Immature natural killer cell (primary cell): ENCODE data around the gene FMN2. TPM values are rescaled to one million over a fixed set of nuclear protein-coding genes. Genes with fewer than 3 reads are reported as not detected.
A peak's percentile ranks its signal among the peaks of the same experiment; 100 is the strongest.

Source experiments
- DNase-seq, 3 donors: peaks; one replicate each; pipeline ENCODE4 v3.0.0; 2022; ENCODE audit warnings: mixed read lengths in 1 of 3
- H3K27ac Mint-ChIP-seq, 6 donors: one replicate each; pipeline ENCODE4 v1.8.0; 2020; ENCODE audit warnings: mixed read lengths in 6 of 6, mild to moderate bottlenecking in 5 of 6, inconsistent platforms in 4 of 6, moderate library complexity in 3 of 6
- H3K27me3 Mint-ChIP-seq, 3 donors: one replicate each; pipeline ENCODE4 v1.8.0; 2020 to 2021; ENCODE audit warnings: low read depth in 3 of 3, mild to moderate bottlenecking in 3 of 3, mixed read lengths in 3 of 3, moderate library complexity in 3 of 3, inconsistent platforms in 1 of 3
- H3K36me3 Mint-ChIP-seq, 3 donors: one replicate each; pipeline ENCODE4 v1.8.0; 2020; ENCODE audit warnings: mixed read lengths in 3 of 3, inconsistent platforms in 2 of 3, mild to moderate bottlenecking in 2 of 3
- H3K4me1 Mint-ChIP-seq, 2 donors: one replicate each; pipeline ENCODE4 v1.8.0; 2020; ENCODE audit warnings: inconsistent platforms in 2 of 2, mild to moderate bottlenecking in 2 of 2, mixed read lengths in 2 of 2, moderate library complexity in 1 of 2
- H3K4me3 Mint-ChIP-seq, 5 donors: one replicate each; pipeline ENCODE4 v1.8.0; 2020; ENCODE audit warnings: mild to moderate bottlenecking in 5 of 5, mixed read lengths in 5 of 5, inconsistent platforms in 3 of 5, moderate library complexity in 3 of 5
- H3K9me3 Mint-ChIP-seq, 6 donors: one replicate each; pipeline ENCODE4 v1.8.0; 2020; ENCODE audit warnings: mild to moderate bottlenecking in 6 of 6, mixed read lengths in 6 of 6, inconsistent platforms in 4 of 6, moderate library complexity in 3 of 6
- polyA plus RNA-seq, 3 donors: library from polyadenylated mRNA; unstranded; fragments of 300-500 nt; fragmentation: Illumina TruSeq; gene quantifications; one replicate each; pipeline ENCODE4 v1.2.3, GENCODE V29; 2021

FMN2 gene
- polyA plus RNA-seq, 3 donors from 2014 or later: not detected

- Mint-ChIP-seq H3K9me3 (peaks cover 0 to 4% (median 0%) of the 10 kb centered on the region in 6 donors), H3K27me3 (peaks cover 3 to 6% (median 3%) of the 10 kb centered on the region in 3 donors), H3K4me3 (no peak overlapping the region), H3K36me3 (no peaks in the 10 kb centered on the region), H3K4me1 (no peaks in the 10 kb centered on the region), H3K27ac (no peak overlapping the region)
- DNase-seq: no peak
These were observed 42.9 kb downstream of the FMN2 start for GRCh38 chr1:240134596-240134995.

DNA sequence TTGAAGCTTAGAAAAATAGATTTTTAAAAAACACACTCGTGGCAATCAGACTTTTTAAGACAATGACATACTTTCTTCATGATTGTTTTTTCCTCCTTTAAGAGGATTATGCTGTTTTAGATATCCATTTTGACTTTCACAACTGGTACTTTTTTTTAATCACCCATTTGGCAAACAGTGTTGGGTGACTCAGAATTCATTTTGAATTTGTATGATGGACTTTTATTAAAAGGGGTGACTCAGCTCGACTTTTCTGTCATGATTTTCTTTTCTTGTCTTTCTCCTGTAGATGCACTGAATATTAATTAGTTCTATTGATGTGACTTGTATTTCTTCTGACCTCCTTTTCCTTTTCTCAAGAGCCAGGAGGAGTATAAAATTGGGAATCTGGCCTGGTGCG lies 44.7 kb downstream of the FMN2 start:
- Mint-ChIP-seq H3K4me3 (no peak overlapping the region), H3K27me3 (peaks cover 3% of the 10 kb centered on the region in 3 donors), H3K4me1 (no peaks in the 10 kb centered on the region), H3K9me3 (peaks cover 0 to 4% (median 0%) of the 10 kb centered on the region in 6 donors), H3K27ac (no peak overlapping the region), H3K36me3 (no peaks in the 10 kb centered on the region)
- DNase-seq: no peak

DNA sequence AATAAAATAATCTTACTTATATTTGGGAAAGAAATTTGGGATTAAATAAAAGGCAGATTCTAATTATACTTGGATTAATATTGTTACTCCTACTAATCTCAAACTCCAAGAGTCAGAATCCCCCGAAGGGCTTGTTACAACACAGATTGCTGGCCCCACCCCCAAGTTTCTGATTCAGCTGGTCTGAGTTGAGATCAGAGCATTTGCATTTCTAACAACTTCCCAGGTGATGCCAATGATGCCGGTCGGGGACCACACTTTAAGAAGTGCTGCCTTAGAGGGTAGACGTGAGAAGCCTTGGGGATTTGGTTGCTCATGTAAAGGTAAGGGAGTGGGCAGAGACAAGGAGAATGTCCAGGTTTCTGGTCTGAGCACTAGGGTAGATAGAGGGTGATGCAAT lies 47.2 kb downstream of the FMN2 start:
- Mint-ChIP-seq H3K27me3 (peaks cover 0 to 3% (median 3%) of the 10 kb centered on the region in 3 donors), H3K4me3 (no peak overlapping the region), H3K36me3 (no peaks in the 10 kb centered on the region), H3K4me1 (no peaks in the 10 kb centered on the region), H3K9me3 (peaks cover 0 to 6% (median 0%) of the 10 kb centered on the region in 6 donors), H3K27ac (no peak overlapping the region)
- no peak for DNase-seq

DNA sequence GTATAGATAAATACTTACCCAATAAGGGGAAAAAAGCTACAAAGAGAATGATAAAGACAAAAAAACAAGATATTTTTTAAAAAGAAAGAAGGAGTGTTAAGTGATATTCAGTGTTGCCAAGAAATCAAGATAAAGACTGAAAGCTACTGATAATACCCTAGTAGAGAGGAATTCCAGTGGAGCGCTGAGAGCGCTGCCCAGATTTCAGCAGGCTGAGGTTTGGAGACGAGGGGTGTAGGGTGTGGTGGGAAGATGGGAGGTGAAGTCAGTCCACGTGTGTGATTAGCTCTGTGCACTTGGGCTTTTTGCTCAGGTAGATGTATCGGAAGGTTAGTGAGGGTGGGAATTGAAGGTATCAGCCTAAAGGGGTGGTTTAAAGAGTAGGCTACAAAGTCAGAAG lies 47.8 kb downstream of the FMN2 start:
- Mint-ChIP-seq H3K36me3 (no peaks in the 10 kb centered on the region), H3K9me3 (peaks cover 0 to 6% (median 0%) of the 10 kb centered on the region in 6 donors), H3K4me3 (no peak overlapping the region), H3K27me3 (peaks cover 0 to 3% (median 3%) of the 10 kb centered on the region in 3 donors), H3K27ac (no peak overlapping the region), H3K4me1 (no peaks in the 10 kb centered on the region)
- DNase-seq: no peak

DNA sequence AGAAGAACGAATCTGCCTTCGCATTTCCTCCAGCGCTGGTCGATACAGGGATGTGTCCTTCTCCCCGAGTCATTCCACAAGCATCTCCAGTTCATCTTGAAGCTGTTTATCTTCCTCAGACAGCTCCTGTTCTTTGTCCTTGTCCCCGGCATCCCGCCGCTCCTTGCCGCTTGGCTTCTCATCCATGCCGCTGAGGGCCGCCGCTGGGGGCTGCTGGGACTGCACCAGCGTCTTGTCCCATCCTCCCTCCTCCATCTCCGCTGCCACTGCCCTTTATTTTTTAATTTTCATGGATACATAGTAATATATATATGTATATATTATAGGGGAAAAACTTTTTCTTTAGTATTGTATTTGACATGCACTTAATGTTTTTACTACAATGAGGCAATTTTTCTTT lies 53.4 kb downstream of the FMN2 start:
- H3K36me3 Mint-ChIP-seq: no peaks in the 10 kb centered on the region
- no peak for DNase-seq
- no peak overlapping the region for H3K27ac Mint-ChIP-seq
- H3K9me3 Mint-ChIP-seq: peaks cover 0 to 3% (median 0%) of the 10 kb centered on the region in 6 donors
- H3K27me3 Mint-ChIP-seq: no peaks in the 10 kb centered on the region
- H3K4me1 Mint-ChIP-seq: peaks cover 4 to 10% of the 10 kb centered on the region in 2 donors
- no peak overlapping the region for H3K4me3 Mint-ChIP-seq

GRCh38 chr1:240148333-240148732 lies 56.6 kb downstream of the FMN2 start:
- peaks cover 0 to 4% (median 0%) of the 10 kb centered on the region in 6 donors for H3K9me3 Mint-ChIP-seq
- DNase-seq: no peak
- H3K4me3 Mint-ChIP-seq: no peak overlapping the region
- H3K36me3 Mint-ChIP-seq: no peaks in the 10 kb centered on the region
- peaks cover 0 to 1% (median 0%) of the 10 kb centered on the region in 3 donors for H3K27me3 Mint-ChIP-seq
- H3K4me1 Mint-ChIP-seq: peaks cover 25 to 42% of the 10 kb centered on the region in 2 donors
- H3K27ac Mint-ChIP-seq: no peak overlapping the region

GRCh38 chr1:240149484-240150094 lies 57.9 kb downstream of the FMN2 start:
- no peak for DNase-seq
- no peaks in the 10 kb centered on the region for H3K36me3 Mint-ChIP-seq
- H3K4me1 Mint-ChIP-seq: peaks cover 25 to 43% of the 10 kb centered on the region in 2 donors
- peaks cover 0 to 3% (median 0%) of the 10 kb centered on the region in 6 donors for H3K9me3 Mint-ChIP-seq
- no peak overlapping the region for H3K27ac Mint-ChIP-seq
- H3K27me3 Mint-ChIP-seq: peaks cover 0 to 1% (median 0%) of the 10 kb centered on the region in 3 donors
- H3K4me3 Mint-ChIP-seq: peak overlapping the region in 1 of 5 donors; percentile 56

GRCh38 chr1:240151136-240151735 lies 59.6 kb downstream of the FMN2 start:
- Mint-ChIP-seq H3K27me3 (peaks cover 0 to 1% (median 0%) of the 10 kb centered on the region in 3 donors), H3K9me3 (peaks cover 0 to 3% (median 0%) of the 10 kb centered on the region in 6 donors)

GRCh38 chr1:240152611-240153297 lies 61.1 kb downstream of the FMN2 start:
- Mint-ChIP-seq H3K9me3 (peaks cover 0 to 3% (median 0%) of the 10 kb centered on the region in 6 donors), H3K36me3 (no peaks in the 10 kb centered on the region), H3K27ac (no peak overlapping the region), H3K4me1 (peaks cover 25 to 43% of the 10 kb centered on the region in 2 donors), H3K4me3 (no peak overlapping the region), H3K27me3 (peaks cover 0 to 1% (median 0%) of the 10 kb centered on the region in 3 donors)
- no peak for DNase-seq

More at GRCh38 chr1:240151136-240151735, 59.6 kb downstream of the FMN2 start:
- H3K27ac Mint-ChIP-seq: peak overlapping the region in 1 of 6 donors; percentile 25
- H3K36me3 Mint-ChIP-seq: no peaks in the 10 kb centered on the region
- DNase-seq: peak; percentile 37 to 44 (median 44)
- peaks cover 25 to 43% of the 10 kb centered on the region in 2 donors for H3K4me1 Mint-ChIP-seq
- H3K4me3 Mint-ChIP-seq: peak overlapping the region in 4 of 5 donors; percentile 22 to 56 (median 30)

- no peak overlapping the region for H3K4me3 Mint-ChIP-seq
- H3K27ac Mint-ChIP-seq: no peak overlapping the region
- DNase-seq: no peak
- no peaks in the 10 kb centered on the region for H3K36me3 Mint-ChIP-seq
- peaks cover 18 to 28% of the 10 kb centered on the region in 2 donors for H3K4me1 Mint-ChIP-seq
- peaks cover 0 to 10% (median 0%) of the 10 kb centered on the region in 6 donors for H3K9me3 Mint-ChIP-seq
- H3K27me3 Mint-ChIP-seq: peaks cover 0 to 1% (median 0%) of the 10 kb centered on the region in 3 donors
These were observed 63.9 kb downstream of the FMN2 start for GRCh38 chr1:240155605-240156004.

DNA sequence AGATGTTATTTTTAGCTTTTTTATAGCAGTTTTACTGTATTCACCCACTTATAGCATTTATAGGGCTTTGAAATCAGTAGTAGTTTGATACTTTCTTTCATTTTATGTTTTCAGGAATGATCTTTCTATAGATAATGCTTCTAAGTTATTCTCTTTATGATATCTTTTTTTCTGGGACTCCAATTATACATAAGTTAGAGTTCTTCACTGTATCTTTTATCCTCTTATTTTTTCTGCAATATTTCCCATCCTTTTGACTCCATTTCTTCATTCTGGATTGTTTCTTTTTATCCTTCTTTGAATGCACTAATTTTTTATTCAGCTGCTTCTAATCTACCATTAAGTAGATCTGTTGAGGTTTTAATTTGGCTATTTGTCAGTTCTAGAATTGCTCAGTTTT lies 73.1 kb downstream of the FMN2 start:
- no peak for DNase-seq
- Mint-ChIP-seq H3K27ac (no peak overlapping the region), H3K4me3 (no peak overlapping the region), H3K9me3 (peaks cover 0 to 6% (median 3%) of the 10 kb centered on the region in 6 donors), H3K4me1 (no peaks in the 10 kb centered on the region), H3K36me3 (no peaks in the 10 kb centered on the region), H3K27me3 (no peaks in the 10 kb centered on the region)

- Mint-ChIP-seq H3K4me1 (no peaks in the 10 kb centered on the region), H3K27me3 (no peaks in the 10 kb centered on the region), H3K4me3 (no peak overlapping the region), H3K9me3 (peaks cover 0 to 6% (median 1%) of the 10 kb centered on the region in 6 donors), H3K36me3 (no peaks in the 10 kb centered on the region), H3K27ac (no peak overlapping the region)
- DNase-seq: no peak
These were observed 77.5 kb downstream of the FMN2 start for GRCh38 chr1:240169188-240169587.

DNA sequence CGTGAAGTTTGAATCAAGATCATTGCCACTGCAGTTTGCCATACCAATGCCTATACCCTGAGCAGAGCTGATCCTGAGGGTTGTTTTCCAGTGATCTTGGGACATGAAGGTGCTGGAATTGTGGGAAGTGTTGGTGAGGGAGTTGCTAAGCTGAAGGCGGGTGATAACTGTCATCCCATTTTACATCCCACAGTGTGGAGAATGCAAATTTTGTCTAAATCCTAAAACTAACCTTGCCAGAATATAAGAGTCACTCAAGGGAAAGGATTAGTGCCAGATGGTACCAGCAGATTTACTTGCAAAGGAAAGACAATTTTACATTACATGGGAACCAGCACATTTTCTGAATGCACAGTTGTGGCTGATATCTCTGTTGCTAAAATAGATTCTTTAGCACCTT lies 78.6 kb downstream of the FMN2 start:
- Mint-ChIP-seq H3K4me3 (no peak overlapping the region), H3K36me3 (no peaks in the 10 kb centered on the region), H3K4me1 (no peaks in the 10 kb centered on the region), H3K27ac (peak overlapping the region in 1 of 6 donors; percentile 3), H3K9me3 (peaks cover 0 to under 1% (median 0%) of the 10 kb centered on the region in 6 donors), H3K27me3 (peaks cover 0 to 4% (median 0%) of the 10 kb centered on the region in 3 donors)
- DNase-seq: no peak

- Mint-ChIP-seq H3K27ac (peak overlapping the region in 1 of 6 donors; percentile 3), H3K9me3 (no peaks in the 10 kb centered on the region), H3K4me3 (no peak overlapping the region), H3K4me1 (no peaks in the 10 kb centered on the region), H3K27me3 (peaks cover 0 to 6% (median 0%) of the 10 kb centered on the region in 3 donors), H3K36me3 (no peaks in the 10 kb centered on the region)
- no peak for DNase-seq
These were observed 79.1 kb downstream of the FMN2 start for GRCh38 chr1:240170806-240171205.
